Measurements from ENCODE around the gene RNF8. TPM values are rescaled to one million over a fixed set of nuclear protein-coding genes. Genes with fewer than 3 reads are reported as not detected.

Gene RNF8
- total RNA-seq, 1 experiment from 2014 or later = 17.7 TPM

DNA sequence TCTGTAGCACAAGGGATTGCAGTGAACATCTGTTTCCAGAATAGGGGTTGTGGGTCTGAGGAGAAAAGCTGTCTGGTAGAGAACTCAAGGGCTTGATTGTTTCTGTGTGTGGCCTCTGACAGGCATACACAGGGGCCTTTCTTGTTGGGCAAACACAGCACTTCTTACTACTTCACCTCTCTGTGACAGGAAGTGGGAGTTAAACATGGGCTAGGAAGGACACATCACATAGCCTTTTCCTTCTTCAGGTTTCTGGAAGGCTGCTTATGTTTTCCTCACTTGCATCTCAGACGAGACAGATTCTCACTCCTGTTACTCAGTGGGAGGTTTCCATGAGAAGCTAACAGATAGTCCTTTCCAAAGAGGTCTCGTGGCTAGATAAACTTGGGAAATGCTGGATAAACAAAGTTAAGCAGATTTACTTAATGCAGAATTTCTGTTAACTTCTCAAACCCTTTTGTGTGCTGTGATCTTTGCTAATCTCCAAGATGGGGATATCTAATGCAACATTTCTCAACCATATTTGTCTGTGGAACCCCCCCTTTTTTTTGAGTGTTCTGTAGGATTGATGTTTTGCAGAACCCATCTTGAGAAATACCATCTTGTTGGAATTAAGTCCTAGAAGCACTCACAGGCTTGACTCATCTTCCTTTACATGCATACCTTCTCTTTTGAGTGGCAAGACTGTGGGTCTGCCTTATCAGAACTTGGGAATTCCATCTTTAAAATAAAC lies 41.9 kb upstream of the RNF8 start:
- no peak overlapping the region for H3K4me3 Mint-ChIP-seq (ENCODE audit: unreplicated experiment)
- TF ChIP-seq, protein P1, sequence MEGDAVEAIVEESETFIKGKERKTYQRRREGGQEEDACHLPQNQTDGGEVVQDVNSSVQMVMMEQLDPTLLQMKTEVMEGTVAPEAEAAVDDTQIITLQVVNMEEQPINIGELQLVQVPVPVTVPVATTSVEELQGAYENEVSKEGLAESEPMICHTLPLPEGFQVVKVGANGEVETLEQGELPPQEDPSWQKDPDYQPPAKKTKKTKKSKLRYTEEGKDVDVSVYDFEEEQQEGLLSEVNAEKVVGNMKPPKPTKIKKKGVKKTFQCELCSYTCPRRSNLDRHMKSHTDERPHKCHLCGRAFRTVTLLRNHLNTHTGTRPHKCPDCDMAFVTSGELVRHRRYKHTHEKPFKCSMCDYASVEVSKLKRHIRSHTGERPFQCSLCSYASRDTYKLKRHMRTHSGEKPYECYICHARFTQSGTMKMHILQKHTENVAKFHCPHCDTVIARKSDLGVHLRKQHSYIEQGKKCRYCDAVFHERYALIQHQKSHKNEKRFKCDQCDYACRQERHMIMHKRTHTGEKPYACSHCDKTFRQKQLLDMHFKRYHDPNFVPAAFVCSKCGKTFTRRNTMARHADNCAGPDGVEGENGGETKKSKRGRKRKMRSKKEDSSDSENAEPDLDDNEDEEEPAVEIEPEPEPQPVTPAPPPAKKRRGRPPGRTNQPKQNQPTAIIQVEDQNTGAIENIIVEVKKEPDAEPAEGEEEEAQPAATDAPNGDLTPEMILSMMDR (IDR thresholded peaks at IDR 0.05; ENCODE audit: insufficient read depth in 1 of 2, low read depth in 1 of 2, low read length in 1 of 2, severe bottlenecking in 1 of 2, unreplicated experiment in 1 of 2) = no peak
- BruUV-seq (replicated peaks) = no TSS peak
- intact Hi-C loops (cut with micrococcal nuclease; ENCODE audit: unreplicated experiment) = no loop called here
- DNase-seq = no peak
- Histone ChIP-seq H3K36me3 (ENCODE audit: control insufficient read depth, insufficient read depth, low read length) (no peaks in the 10 kb centered on the region; the same call in none of the 2 replicates), H3K4me1 (no peaks in the 10 kb centered on the region), H3K9me3 (no peaks in the 10 kb centered on the region), H3K4me3 (ENCODE audit: low read depth, low read length) (no peak overlapping the region), H3K27me3 (replicated peaks; ENCODE audit: control insufficient read depth, insufficient read depth, low read length) (no peaks in the 10 kb centered on the region)
- peaks cover 7% of the 10 kb centered on the region for H3K36me3 Mint-ChIP-seq (ENCODE audit: insufficient read depth, unreplicated experiment)
- CTCF ChIA-PET = no interaction called here
- POLR2A ChIA-PET = no interaction called here
- no peaks in the 10 kb centered on the region for H3K9me3 Mint-ChIP-seq (ENCODE audit: unreplicated experiment)
- H3K27ac Mint-ChIP-seq (ENCODE audit: unreplicated experiment) = no peak overlapping the region
- no peaks in the 10 kb centered on the region for H3K27me3 Mint-ChIP-seq (ENCODE audit: insufficient read depth, unreplicated experiment)
- no peaks in the 10 kb centered on the region for H3K4me1 Mint-ChIP-seq (ENCODE audit: low read depth, unreplicated experiment)

DNA sequence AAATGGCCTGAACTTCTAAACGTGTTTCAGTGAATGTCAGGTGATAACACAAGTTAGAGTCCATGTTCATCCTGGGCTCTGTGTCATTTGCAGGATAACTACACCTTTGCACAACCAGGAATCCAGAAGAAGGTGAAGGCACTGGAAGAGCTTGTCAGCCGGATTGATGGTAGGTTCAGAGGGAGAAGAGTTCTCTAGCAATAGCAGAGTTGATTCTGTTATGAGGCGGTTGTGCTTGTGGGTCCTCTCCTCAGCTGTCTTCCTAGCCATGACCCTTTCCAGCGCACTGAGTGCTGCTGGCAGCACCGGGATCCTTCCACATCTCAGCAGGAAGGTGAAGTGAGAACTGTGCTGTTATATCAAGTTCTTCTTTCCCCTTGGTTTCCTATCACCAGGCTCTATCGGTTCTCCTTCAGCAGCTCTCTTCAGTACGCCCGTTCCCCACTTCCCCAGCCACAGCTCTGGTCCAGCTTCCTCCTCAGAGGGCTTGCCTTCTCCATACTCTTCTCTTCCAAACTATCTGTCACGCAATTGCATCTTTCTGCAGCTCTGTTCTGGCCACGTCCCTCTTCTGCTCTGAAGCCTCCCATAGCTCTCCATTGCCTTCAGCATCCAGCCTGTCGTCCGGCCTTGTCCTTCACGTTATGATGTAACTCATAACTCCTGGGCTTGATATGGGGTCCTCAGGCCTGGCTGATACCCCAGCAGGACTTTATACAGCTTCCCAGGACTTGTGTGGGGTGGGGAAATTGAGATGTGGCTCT lies 39.9 kb upstream of the RNF8 start:
- POLR2A ChIA-PET = no interaction called here
- DNase-seq = no peak
- H3K4me3 ChIP-seq (ENCODE audit: low read depth, low read length) = no peak overlapping the region
- no peaks in the 10 kb centered on the region for H3K27me3 Mint-ChIP-seq (ENCODE audit: insufficient read depth, unreplicated experiment)
- no peaks in the 10 kb centered on the region; the same call in none of the 2 replicates for H3K36me3 ChIP-seq (ENCODE audit: control insufficient read depth, insufficient read depth, low read length)
- H3K9me3 ChIP-seq = no peaks in the 10 kb centered on the region
- BruUV-seq (replicated peaks) = no TSS peak
- H3K36me3 Mint-ChIP-seq (ENCODE audit: insufficient read depth, unreplicated experiment) = peaks cover 7% of the 10 kb centered on the region
- H3K4me1 ChIP-seq = no peaks in the 10 kb centered on the region
- no peak overlapping the region for H3K27ac Mint-ChIP-seq (ENCODE audit: unreplicated experiment)
- TF ChIP-seq, protein P1 (IDR thresholded peaks at IDR 0.05; ENCODE audit: insufficient read depth in 1 of 2, low read depth in 1 of 2, low read length in 1 of 2, severe bottlenecking in 1 of 2, unreplicated experiment in 1 of 2) = no peak
- no peaks in the 10 kb centered on the region for H3K27me3 ChIP-seq (replicated peaks; ENCODE audit: control insufficient read depth, insufficient read depth, low read length)
- no peak overlapping the region for H3K4me3 Mint-ChIP-seq (ENCODE audit: unreplicated experiment)
- CTCF ChIA-PET = interaction anchor here (0.8 to 1.5 kb wide), 3 partner anchors 10 to 12 kb away, joined by 5 to 6 read pairs (median 5); no protein-coding TSS in a partner anchor
- no peaks in the 10 kb centered on the region for H3K9me3 Mint-ChIP-seq (ENCODE audit: unreplicated experiment)
- no peaks in the 10 kb centered on the region for H3K4me1 Mint-ChIP-seq (ENCODE audit: low read depth, unreplicated experiment)
- intact Hi-C loops (cut with micrococcal nuclease; ENCODE audit: unreplicated experiment) = no loop called here

DNA sequence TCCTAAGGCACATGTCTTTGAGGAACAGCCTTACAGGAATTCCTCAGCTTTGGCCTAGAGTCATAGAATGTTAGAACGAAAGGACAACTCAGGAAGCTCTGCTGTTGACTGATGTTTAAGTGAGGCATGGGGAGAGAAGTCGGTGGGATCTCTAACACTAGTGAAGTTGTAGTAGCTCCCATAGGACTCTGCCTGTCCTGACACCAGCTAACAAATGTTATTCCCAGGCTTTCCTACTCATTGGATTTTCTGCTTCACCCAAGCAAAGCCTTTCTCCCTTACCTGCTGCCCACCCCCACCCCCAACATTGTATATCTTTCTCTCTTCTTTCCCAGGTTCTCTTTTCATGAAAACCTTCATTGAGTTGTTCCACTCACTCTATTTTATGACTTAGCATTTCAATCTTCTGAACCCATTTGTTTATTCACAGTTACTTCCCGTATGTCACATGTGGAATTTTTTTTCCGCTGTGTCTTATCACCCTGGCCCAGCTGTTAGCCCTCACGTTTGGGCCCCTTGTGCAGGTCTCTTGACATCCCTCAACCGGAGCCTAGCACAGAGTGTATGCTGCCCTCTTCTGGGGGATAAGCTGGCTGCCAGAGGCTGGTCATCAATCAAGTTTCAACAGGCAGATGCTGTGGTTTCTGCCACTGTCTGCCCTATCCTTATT lies 39.2 kb upstream of the RNF8 start:
- Mint-ChIP-seq H3K27me3 (ENCODE audit: insufficient read depth, unreplicated experiment) (no peaks in the 10 kb centered on the region), H3K27ac (ENCODE audit: unreplicated experiment) (no peak overlapping the region), H3K36me3 (ENCODE audit: insufficient read depth, unreplicated experiment) (peaks cover under 1% of the 10 kb centered on the region), H3K9me3 (ENCODE audit: unreplicated experiment) (no peaks in the 10 kb centered on the region), H3K4me3 (ENCODE audit: unreplicated experiment) (no peak overlapping the region), H3K4me1 (ENCODE audit: low read depth, unreplicated experiment) (no peaks in the 10 kb centered on the region)
- Histone ChIP-seq H3K9me3 (no peaks in the 10 kb centered on the region), H3K4me1 (no peaks in the 10 kb centered on the region), H3K4me3 (ENCODE audit: low read depth, low read length) (no peak overlapping the region), H3K27me3 (replicated peaks; ENCODE audit: control insufficient read depth, insufficient read depth, low read length) (no peaks in the 10 kb centered on the region), H3K36me3 (ENCODE audit: control insufficient read depth, insufficient read depth, low read length) (no peaks in the 10 kb centered on the region; the same call in none of the 2 replicates)
- TF ChIP-seq, protein P1 (IDR thresholded peaks at IDR 0.05; ENCODE audit: insufficient read depth in 1 of 2, low read depth in 1 of 2, low read length in 1 of 2, severe bottlenecking in 1 of 2, unreplicated experiment in 1 of 2) = peak; percentile 42 to 75
- BruUV-seq (replicated peaks) = no TSS peak
- peak; percentile 54 to 55 for DNase-seq
- intact Hi-C loops (cut with micrococcal nuclease; ENCODE audit: unreplicated experiment) = loop anchor here (1.0 kb wide), 1 partner anchor 293 kb away; no protein-coding TSS in a partner anchor
- ChIA-PET POLR2A (no interaction called here), CTCF (interaction anchor here (0.6 to 1.5 kb wide), 3 partner anchors 9 to 12 kb away, joined by 3 to 6 read pairs (median 5); no protein-coding TSS in a partner anchor)

Data from Caco-2 (cell line).